NCI-H82 treated with DMSO at 0.1 percent for 48 hours (cell line): Measurements from ENCODE around the gene VIT.

Experiments
- DNase-seq: peaks from one replicate; lab custom pipeline; 2025; ENCODE audit not compliant: unreplicated experiment; lab: John Stamatoyannopoulos, UW

The VIT gene

GRCh38 chr2:36855429-36855828 lies 158.9 kb downstream of the VIT start:
- no peak for DNase-seq

DNA sequence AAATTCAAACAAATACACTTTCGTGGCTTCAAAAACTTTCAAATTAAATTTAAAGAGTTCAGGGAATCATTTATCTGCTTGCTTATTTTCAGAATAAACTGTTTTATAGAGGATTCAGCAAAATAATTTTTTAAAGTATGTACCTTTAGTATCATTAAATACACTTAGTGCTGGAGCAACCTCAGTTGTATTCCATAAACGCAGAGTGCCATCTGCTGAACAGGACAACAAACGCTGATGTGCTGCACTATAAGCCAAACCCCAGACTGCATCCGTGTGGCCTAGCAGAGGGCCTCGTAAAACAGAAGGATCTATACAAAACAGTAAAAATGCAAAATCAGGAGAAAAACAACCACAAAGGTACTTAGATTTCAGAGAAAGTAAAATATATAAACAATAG lies 161.2 kb downstream of the VIT start:
- no peak for DNase-seq

DNA sequence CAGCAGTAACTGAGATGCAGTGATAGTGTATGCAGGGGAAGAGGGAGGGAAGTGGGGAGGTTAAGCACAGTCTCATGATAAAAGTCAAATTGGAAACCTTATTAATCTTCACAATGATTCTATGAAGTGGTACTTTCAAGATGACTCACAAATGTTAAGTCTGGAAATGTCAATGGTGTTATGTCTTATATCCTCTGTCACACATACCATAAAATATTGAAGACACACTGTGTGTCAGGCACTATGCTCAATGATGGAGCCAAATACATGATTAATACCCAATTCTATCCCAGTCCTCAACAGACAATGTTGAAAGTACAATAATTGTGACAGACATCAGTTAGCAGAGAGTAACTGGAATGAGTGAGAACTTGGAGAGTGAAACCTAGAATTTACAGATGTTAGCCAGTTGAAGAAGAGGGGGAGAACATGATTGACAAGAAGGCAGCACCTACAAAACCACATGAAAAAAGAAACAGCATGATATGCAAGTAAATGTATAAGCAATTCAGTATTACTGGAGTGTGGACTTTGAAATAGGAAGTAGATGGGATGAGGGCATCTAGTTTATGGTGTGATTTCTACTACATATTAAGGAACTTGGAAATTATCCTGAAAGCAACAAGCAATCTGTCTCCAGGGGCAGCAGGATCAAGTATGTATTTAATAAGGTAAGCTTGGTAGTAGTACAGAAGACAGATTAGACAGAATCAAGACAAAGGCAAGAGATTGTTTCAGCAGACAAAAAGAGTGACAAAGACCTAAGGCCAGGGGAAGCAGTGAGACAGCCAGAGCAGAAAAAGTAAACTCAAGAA lies 162.3 kb downstream of the VIT start:
- no peak for DNase-seq

DNA sequence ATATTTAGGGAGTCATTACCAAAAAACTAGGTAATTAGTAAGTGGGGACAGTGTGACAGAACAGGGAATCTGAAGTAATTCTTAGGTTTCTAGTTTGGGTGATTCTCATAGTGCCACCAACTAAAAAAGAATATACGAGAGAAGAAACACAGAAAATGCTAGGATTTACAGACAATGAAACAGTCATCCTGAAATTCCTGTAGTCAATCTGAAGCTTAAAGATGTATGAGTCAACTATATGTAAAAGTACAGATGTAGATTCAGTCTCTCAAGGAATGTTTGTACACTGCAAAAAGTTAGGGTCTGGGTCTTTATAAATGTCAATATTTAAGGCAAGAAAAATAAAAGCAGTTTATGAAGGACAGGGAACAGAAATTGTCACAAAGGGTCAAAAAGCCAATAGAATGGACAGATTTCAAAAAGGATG lies 162.9 kb downstream of the VIT start:
- DNase-seq: no peak

GRCh38 chr2:36861896-36862295 lies 165.4 kb downstream of the VIT start:
- DNase-seq: no peak
